GM12801 (cell line): ENCODE results near the gene CGB8.

Experiments used
- CTCF ChIP-seq: IDR thresholded peaks from one replicate; pipeline ENCODE4 v1.5.1; 2011; ENCODE audit warnings: control low read depth; ENCODE audit not compliant: insufficient read length; ENCODE audit errors: extremely low read depth

The CGB8 gene

GRCh38 chr19:49019242-49019932, 29.5 kb downstream of the CGB8 start:
- no peak for TF ChIP-seq CTCF

- no peak for TF ChIP-seq CTCF
Observed at GRCh38 chr19:49017666-49018351, 31.1 kb downstream of the CGB8 start.

- no peak for TF ChIP-seq CTCF
Observed at GRCh38 chr19:49017041-49017665, 31.8 kb downstream of the CGB8 start, which contains the start of gene LHB. Gene LHB, minus strand, starts transcription at chr19:49017091. Its CDS starts 10 bp downstream, at chr19:49017081.

DNA sequence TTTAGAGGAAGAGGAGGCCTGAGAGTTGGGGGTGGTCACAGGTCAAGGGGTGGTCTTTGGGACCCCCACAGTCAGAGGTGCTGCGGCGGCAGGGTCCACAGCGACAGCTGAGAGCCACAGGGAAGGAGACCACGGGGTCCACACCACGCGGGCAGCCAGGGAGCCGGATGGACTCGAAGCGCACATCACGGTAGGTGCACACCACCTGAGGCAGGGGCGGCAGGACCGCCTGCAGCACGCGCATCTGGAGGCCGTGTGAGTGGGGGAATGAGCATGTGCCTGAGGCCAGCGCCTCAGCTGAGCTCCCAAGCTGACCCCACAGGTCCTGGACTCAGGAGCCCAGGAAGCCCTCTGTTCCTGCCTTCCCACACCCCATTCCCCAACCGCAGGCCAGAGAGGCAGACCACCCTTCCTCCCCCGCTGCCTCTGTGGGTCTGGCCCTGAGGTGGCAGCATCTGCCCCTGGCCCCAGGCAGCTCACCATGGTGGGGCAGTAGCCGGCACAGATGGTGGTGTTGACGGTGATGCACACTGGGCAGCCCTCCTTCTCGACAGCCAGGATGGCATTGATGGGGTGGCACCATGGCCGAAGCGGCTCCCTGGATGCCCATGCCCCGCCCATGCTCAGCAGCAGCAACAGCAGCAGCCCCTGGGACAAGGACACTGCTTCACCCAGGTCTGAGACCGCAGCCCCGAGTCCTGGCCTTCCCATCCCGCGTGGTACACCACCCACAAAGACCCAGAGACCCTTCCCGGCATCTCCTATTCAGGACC, 32.7 kb downstream of the CGB8 start:
- TF ChIP-seq CTCF: no peak

DNA sequence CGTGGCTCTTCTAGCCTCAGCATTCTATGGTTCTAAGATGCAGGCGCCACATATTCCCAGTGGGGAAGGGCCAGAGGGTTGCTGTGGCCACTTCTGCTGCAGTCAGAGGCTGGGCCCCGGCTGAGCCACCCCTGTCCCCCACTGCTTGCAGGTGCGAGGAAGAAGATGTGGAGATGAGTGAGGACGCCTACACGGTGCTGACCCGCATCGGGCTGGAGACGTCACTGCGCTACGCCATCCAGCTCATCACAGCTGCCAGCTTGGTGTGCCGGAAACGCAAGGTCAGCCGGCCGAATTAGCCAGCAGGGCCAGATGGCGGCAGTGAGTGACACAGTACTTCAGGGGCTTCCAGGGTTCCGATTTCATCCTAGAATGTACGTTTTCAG, 34.0 kb downstream of the CGB8 start:
- no peak for TF ChIP-seq CTCF

DNA sequence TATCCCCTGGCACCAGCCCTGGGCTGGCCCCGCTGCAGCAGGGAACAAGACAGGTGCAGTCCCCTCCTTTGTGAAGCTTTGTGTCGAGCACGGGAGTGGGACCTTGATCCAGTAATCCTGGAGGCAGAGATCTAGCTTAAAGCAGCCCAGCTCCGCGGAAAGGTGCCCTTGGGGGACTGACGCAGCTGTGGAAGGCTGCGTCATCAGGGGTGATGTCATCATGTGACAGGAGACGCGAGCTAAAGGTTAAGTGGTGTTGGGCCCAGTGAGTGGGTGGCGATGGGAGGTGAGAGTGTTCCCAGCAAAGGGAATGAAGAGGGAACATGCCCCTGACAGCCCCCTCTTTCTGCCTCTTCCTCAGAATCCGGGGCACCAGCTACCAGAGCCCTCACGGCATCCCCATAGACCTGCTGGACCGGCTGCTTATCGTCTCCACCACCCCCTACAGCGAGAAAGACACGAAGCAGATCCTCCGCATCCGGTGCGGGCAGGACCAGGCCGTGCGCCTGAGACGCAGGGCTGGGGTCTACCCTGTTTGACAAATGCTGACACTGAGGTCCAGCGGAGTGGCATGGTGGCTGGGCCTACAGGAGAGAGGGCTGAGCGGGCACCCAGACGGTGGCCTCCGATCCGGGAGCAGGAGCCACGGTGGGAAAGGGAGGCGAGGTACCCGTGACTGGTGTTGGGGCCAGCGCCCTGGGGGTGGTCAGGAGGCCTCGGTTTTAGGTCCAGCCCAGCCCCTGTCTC, 34.6 kb downstream of the CGB8 start:
- TF ChIP-seq CTCF: no peak

GRCh38 chr19:49011194-49011593, 37.7 kb downstream of the CGB8 start:
- no peak for TF ChIP-seq CTCF
